ENCODE results near the gene PLXNA3. TPM values are rescaled to one million over a fixed set of nuclear protein-coding genes. Genes with fewer than 3 reads are reported as not detected.

The PLXNA3 gene
- polyA plus RNA-seq, 1 experiment: 20.5 TPM

DNA sequence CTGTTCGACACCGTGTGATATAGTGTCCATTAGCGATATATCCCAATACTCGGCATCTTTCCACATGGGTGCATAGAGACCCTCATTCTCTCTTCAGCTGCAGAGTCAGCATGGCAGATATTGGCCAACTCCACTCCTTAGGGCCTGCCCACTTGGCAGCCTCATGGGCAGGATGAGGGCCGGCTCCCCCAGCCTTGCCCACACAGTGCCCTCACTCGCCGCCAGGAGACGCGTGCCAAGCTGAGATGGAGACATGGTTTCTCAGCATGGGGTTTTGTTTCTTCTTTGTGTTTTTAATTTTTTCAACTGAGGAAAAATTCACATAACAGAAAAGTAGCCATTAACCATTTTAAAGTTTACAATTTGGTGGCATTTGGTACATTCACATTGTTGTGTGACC lies 5.3 kb upstream of the PLXNA3 start:
- CTCF ChIA-PET: no interaction called here
- no peak for DNase-seq (ENCODE audit: low read depth, low spot score)
- Histone ChIP-seq H3K27me3 (ENCODE audit: control insufficient read depth, insufficient read depth, low read length) (no peaks in the 10 kb centered on the region), H3K9me3 (ENCODE audit: control insufficient read depth, insufficient read depth, low read length) (no peaks in the 10 kb centered on the region), H3K27ac (ENCODE audit: low read depth, low read length) (no peak overlapping the region), H3K4me3 (ENCODE audit: low read depth, low read length) (no peak overlapping the region)
- POLR2A ChIA-PET: no interaction called here
- TF ChIP-seq, protein P1, sequence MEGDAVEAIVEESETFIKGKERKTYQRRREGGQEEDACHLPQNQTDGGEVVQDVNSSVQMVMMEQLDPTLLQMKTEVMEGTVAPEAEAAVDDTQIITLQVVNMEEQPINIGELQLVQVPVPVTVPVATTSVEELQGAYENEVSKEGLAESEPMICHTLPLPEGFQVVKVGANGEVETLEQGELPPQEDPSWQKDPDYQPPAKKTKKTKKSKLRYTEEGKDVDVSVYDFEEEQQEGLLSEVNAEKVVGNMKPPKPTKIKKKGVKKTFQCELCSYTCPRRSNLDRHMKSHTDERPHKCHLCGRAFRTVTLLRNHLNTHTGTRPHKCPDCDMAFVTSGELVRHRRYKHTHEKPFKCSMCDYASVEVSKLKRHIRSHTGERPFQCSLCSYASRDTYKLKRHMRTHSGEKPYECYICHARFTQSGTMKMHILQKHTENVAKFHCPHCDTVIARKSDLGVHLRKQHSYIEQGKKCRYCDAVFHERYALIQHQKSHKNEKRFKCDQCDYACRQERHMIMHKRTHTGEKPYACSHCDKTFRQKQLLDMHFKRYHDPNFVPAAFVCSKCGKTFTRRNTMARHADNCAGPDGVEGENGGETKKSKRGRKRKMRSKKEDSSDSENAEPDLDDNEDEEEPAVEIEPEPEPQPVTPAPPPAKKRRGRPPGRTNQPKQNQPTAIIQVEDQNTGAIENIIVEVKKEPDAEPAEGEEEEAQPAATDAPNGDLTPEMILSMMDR (IDR thresholded peaks at IDR 0.05; ENCODE audit: low read depth, low read length): no peak

- TF ChIP-seq, protein P1 (IDR thresholded peaks at IDR 0.05; ENCODE audit: low read depth, low read length): no peak
- Histone ChIP-seq H3K27me3 (ENCODE audit: control insufficient read depth, insufficient read depth, low read length) (no peaks in the 10 kb centered on the region), H3K27ac (ENCODE audit: low read depth, low read length) (no peak overlapping the region), H3K9me3 (ENCODE audit: control insufficient read depth, insufficient read depth, low read length) (no peaks in the 10 kb centered on the region), H3K4me3 (ENCODE audit: low read depth, low read length) (peak overlapping the region; percentile 55)
- ChIA-PET POLR2A (no interaction called here), CTCF (no interaction called here)
- DNase-seq (ENCODE audit: low read depth, low spot score): no peak
Measured at GRCh38 chrX:154457491-154458115, 478 bp upstream of the PLXNA3 start.

GRCh38 chrX:154458954-154459778 lies 1.1 kb downstream of the PLXNA3 start:
- no peak for DNase-seq (ENCODE audit: low read depth, low spot score)

DNA sequence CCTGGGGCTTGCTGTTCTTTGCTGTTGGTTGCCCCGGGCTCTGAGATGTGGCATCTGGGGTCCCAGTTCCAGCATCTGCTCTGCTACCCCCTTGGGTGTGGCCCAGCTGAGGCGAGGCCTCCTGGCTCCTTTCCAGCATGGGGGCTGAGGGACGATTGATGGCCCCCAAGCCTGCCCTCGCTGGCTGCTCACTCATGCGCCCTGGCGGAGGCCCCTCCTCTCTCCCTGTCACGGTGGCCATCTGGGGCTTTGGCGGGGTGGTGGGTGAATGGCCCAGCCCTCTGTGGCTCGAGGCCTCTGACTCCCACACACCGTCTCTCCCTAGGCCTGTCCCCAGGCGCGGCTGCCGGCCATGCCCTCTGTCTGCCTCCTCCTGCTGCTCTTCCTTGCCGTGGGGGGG lies 1.8 kb downstream of the PLXNA3 start:
- Histone ChIP-seq H3K9me3 (ENCODE audit: control insufficient read depth, insufficient read depth, low read length) (no peaks in the 10 kb centered on the region), H3K27ac (ENCODE audit: low read depth, low read length) (no peak overlapping the region), H3K27me3 (ENCODE audit: control insufficient read depth, insufficient read depth, low read length) (no peaks in the 10 kb centered on the region), H3K4me3 (ENCODE audit: low read depth, low read length) (peak overlapping the region; percentile 75)
- POLR2A ChIA-PET: interaction anchor here (1.0 to 1.1 kb wide), 2 partner anchors 32 to 50 kb away, joined by 3 to 5 read pairs; no protein-coding TSS in a partner anchor
- CTCF ChIA-PET: interaction anchor here (0.7 kb wide), 1 partner anchor 15 kb away, joined by 3 read pairs; no protein-coding TSS in a partner anchor
- DNase-seq (ENCODE audit: low read depth, low spot score): no peak
- TF ChIP-seq, protein P1 (IDR thresholded peaks at IDR 0.05; ENCODE audit: low read depth, low read length): no peak

More at GRCh38 chrX:154458954-154459778, 1.1 kb downstream of the PLXNA3 start:
- no peak overlapping the region for H3K27ac ChIP-seq (ENCODE audit: low read depth, low read length)
- H3K9me3 ChIP-seq (ENCODE audit: control insufficient read depth, insufficient read depth, low read length): no peaks in the 10 kb centered on the region
- TF ChIP-seq, protein P1 (IDR thresholded peaks at IDR 0.05; ENCODE audit: low read depth, low read length): no peak
- POLR2A ChIA-PET: interaction anchor here (1.0 to 1.5 kb wide), 5 partner anchors 28 to 50 kb away, joined by 3 to 6 read pairs (median 4); partner anchors contain the start of genes SLC10A3 and TAFAZZIN
- CTCF ChIA-PET: interaction anchor here (0.7 kb wide), 1 partner anchor 16 kb away, joined by 3 read pairs; no protein-coding TSS in a partner anchor
- no peaks in the 10 kb centered on the region for H3K27me3 ChIP-seq (ENCODE audit: control insufficient read depth, insufficient read depth, low read length)
- H3K4me3 ChIP-seq (ENCODE audit: low read depth, low read length): peak overlapping the region; percentile 75

DNA sequence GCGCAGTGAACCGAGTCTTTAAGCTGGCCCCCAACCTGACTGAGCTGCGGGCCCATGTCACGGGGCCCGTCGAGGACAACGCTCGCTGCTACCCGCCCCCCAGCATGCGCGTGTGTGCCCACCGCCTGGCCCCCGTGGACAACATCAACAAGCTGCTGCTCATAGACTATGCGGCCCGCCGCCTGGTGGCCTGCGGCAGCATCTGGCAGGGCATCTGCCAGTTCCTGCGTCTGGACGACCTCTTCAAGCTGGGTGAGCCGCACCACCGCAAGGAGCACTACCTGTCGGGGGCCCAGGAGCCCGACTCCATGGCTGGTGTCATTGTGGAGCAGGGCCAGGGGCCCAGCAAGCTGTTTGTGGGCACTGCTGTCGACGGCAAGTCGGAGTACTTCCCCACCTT lies 2.2 kb downstream of the PLXNA3 start:
- Histone ChIP-seq H3K4me3 (ENCODE audit: low read depth, low read length) (peak overlapping the region; percentile 75), H3K27ac (ENCODE audit: low read depth, low read length) (no peak overlapping the region), H3K27me3 (ENCODE audit: control insufficient read depth, insufficient read depth, low read length) (no peaks in the 10 kb centered on the region), H3K9me3 (ENCODE audit: control insufficient read depth, insufficient read depth, low read length) (no peaks in the 10 kb centered on the region)
- ChIA-PET POLR2A (no interaction called here), CTCF (no interaction called here)
- TF ChIP-seq, protein P1 (IDR thresholded peaks at IDR 0.05; ENCODE audit: low read depth, low read length): no peak
- no peak for DNase-seq (ENCODE audit: low read depth, low spot score)
